HCT116 (cell line): ENCODE measurements around the gene CHRNB1. TPM values are rescaled to one million over a fixed set of nuclear protein-coding genes. Genes with fewer than 3 reads are reported as not detected.
A peak's percentile ranks its signal among the peaks of the same experiment; 100 is the strongest.

Experiments used
- ATAC-seq: fragments of 200-7000 bp; cut with Tn5 transposase; 2 replicates; pipeline ENCODE4 v1.9.1; 2020; ENCODE audit warnings: mild to moderate bottlenecking, moderate library complexity
- BruUV-seq: library from RNA; stranded (reverse); fragments of 400-500 nt; replicated peaks from 2 replicates; lab custom pipeline; 2021; lab: Mats Ljungman, UMichigan
- CTCF ChIA-PET: fragments of 300-600 bp; sonication (Branson Sonifier 250); formaldehyde crosslinking; loops from one replicate; lab custom pipeline; 2021; ENCODE audit warnings: antibody characterized with exemption; lab: Charles Lee
- POLR2A ChIA-PET: fragments of 300-600, 350-600 bp; sonication (Branson Sonifier 250); formaldehyde crosslinking; loops from one replicate; lab custom pipeline; 2021; ENCODE audit warnings: antibody characterized with exemption; lab: Charles Lee
- RAD21 ChIA-PET, 2 experiments: fragments of 300-600 bp; sonication (Branson Sonifier 250); formaldehyde crosslinking; loops; one replicate each; lab custom pipeline; 2023; ENCODE audit warnings: low total read pairs in 2 of 2; ENCODE audit not compliant: uncharacterized antibody in 2 of 2, unreplicated experiment in 2 of 2, low non-redundant PET in 1 of 2; lab: Charles Lee
- DNase-seq: peaks from one replicate; pipeline ENCODE4 v3.0.0-alpha.2; 2010; ENCODE audit warnings: low read depth, low spot score
- H2AFZ ChIP-seq: fragments of 200-600 bp; shearing (Covaris generic), sonication (generic); 2 replicates; pipeline ENCODE4 v1.6.1; 2017; ENCODE audit warnings: low read depth, mixed run types, mixed read lengths, antibody characterized with exemption, low read length; ENCODE audit not compliant: poor library complexity, severe bottlenecking
- H3K27ac ChIP-seq: 2 replicates; pipeline ENCODE4 v1.5.1; 2012; ENCODE audit warnings: low read depth, low read length
- H3K27me3 ChIP-seq: fragments of 200-600 bp; sonication (generic); 2 replicates; pipeline ENCODE4 v1.6.1; 2016; ENCODE audit warnings: mixed run types, low read length, mixed read lengths; ENCODE audit not compliant: insufficient read depth
- H3K36me3 ChIP-seq, 2 experiments: fragments of 200-500 bp in 1 of 2; fragments of 200-600 bp in 1 of 2; sonication (Bioruptor generic) in 1 of 2; sonication (generic) in 1 of 2; 2 replicates each; pipeline versions ENCODE4 v1.5.1 to v1.6.1; 2014 to 2016; ENCODE audit warnings: low read length in 2 of 2, inconsistent platforms in 1 of 2, mixed read lengths in 1 of 2, mixed run types in 1 of 2; ENCODE audit not compliant: insufficient read depth in 2 of 2, control insufficient read depth in 1 of 2
- H3K4me1 ChIP-seq, 2 experiments: fragments of 200-600 bp in 1 of 2; sonication (generic) in 1 of 2; 2 replicates each; pipeline versions ENCODE4 v1.5.1 to v1.6.1; 2012 to 2017; ENCODE audit warnings: low read length in 2 of 2, inconsistent platforms in 1 of 2, mild to moderate bottlenecking in 1 of 2, mixed read lengths in 1 of 2, mixed run types in 1 of 2, moderate library complexity in 1 of 2; ENCODE audit not compliant: insufficient read depth in 2 of 2, control insufficient read depth in 1 of 2
- H3K4me2 ChIP-seq: fragments of 200-600 bp; sonication (generic); 2 replicates; pipeline ENCODE4 v1.6.1; 2017; ENCODE audit warnings: mixed run types, low read length, mixed read lengths
- H3K4me3 ChIP-seq, 2 experiments: fragments of 200-600 bp in 1 of 2; sonication (generic) in 1 of 2; replicated peaks in 1 of 2; 2 replicates each; pipeline ENCODE4 v1.5.1; 2011 to 2016; ENCODE audit warnings: low read length in 2 of 2, control low read depth in 1 of 2, low read depth in 1 of 2, mild to moderate bottlenecking in 1 of 2, mixed read lengths in 1 of 2, mixed run types in 1 of 2
- H3K79me2 ChIP-seq: fragments of 200-600 bp; sonication (generic); 2 replicates; pipeline ENCODE4 v1.6.1; 2017; ENCODE audit warnings: mild to moderate bottlenecking, mixed run types, low read length, moderate library complexity, mixed read lengths; ENCODE audit not compliant: insufficient read depth
- H3K9ac ChIP-seq: fragments of 200-600 bp; sonication (generic); 2 replicates; pipeline ENCODE4 v1.6.1; 2016; ENCODE audit warnings: low read length, mixed read lengths
- H3K9me2 ChIP-seq: fragments of 200-600 bp; sonication (generic), shearing (Covaris generic); 2 replicates; pipeline ENCODE4 v1.6.1; 2017; ENCODE audit warnings: mixed run types, mild to moderate bottlenecking, moderate library complexity; ENCODE audit not compliant: insufficient read depth
- H3K9me3 ChIP-seq, 2 experiments: fragments of 200-500 bp in 1 of 2; fragments of 200-600 bp in 1 of 2; sonication (Bioruptor generic) in 1 of 2; sonication (generic) in 1 of 2; 2 replicates each; pipeline ENCODE4 v1.6.1; 2014 to 2017; ENCODE audit warnings: low read length in 2 of 2, mixed read lengths in 2 of 2, inconsistent platforms in 1 of 2, low read depth in 1 of 2, mild to moderate bottlenecking in 1 of 2, mixed run types in 1 of 2, moderate library complexity in 1 of 2; ENCODE audit not compliant: control insufficient read depth in 1 of 2, insufficient read depth in 1 of 2
- H4K20me1 ChIP-seq: fragments of 200-600 bp; sonication (generic), shearing (Covaris generic); 2 replicates; pipeline ENCODE4 v1.6.1; 2017; ENCODE audit warnings: mixed run types, mild to moderate bottlenecking, moderate library complexity; ENCODE audit not compliant: insufficient read depth
- ATF3 ChIP-seq: IDR thresholded peaks from 2 replicates; pipeline ENCODE4 v1.6.1; 2012
- CBX3 ChIP-seq: IDR thresholded peaks from 2 replicates; pipeline ENCODE4 v1.6.1; 2012; ENCODE audit warnings: low read depth
- CTCF ChIP-seq, 3 experiments: fragments of 200-600 bp in 1 of 3; sonication (generic) in 1 of 3; IDR thresholded peaks in 2 of 3; conservative IDR thresholded peaks in 1 of 3; 2 replicates each; pipeline ENCODE4 v1.5.1; 2012 to 2017; ENCODE audit warnings: low read depth in 2 of 3, low read length in 2 of 3, antibody characterized with exemption in 1 of 3, borderline replicate concordance in 1 of 3, control low read depth in 1 of 3, mild to moderate bottlenecking in 1 of 3, mixed read lengths in 1 of 3, mixed run types in 1 of 3, moderate library complexity in 1 of 3; ENCODE audit not compliant: insufficient read depth in 1 of 3
- EGR1 ChIP-seq: IDR thresholded peaks from 2 replicates; pipeline ENCODE4 v1.6.1; 2012; ENCODE audit warnings: low read depth
- ELF1 ChIP-seq: IDR thresholded peaks from 2 replicates; pipeline ENCODE4 v1.6.1; 2012; ENCODE audit warnings: low read depth, borderline replicate concordance
- MAX ChIP-seq: IDR thresholded peaks from 2 replicates; pipeline ENCODE4 v1.6.1; 2012
- RAD21 ChIP-seq: IDR thresholded peaks from 2 replicates; pipeline ENCODE4 v1.6.1; 2012; ENCODE audit warnings: low read depth, mild to moderate bottlenecking
- REST ChIP-seq: IDR thresholded peaks from 2 replicates; pipeline ENCODE4 v1.6.1; 2012; ENCODE audit warnings: low read depth
- SIN3A ChIP-seq: IDR thresholded peaks from 2 replicates; pipeline ENCODE4 v1.6.1; 2012; ENCODE audit warnings: low read depth
- SP1 ChIP-seq: IDR thresholded peaks from 2 replicates; pipeline ENCODE4 v1.6.1; 2012; ENCODE audit warnings: low read depth
- SRF ChIP-seq: IDR thresholded peaks from 2 replicates; pipeline ENCODE4 v1.6.1; 2012; ENCODE audit warnings: low read depth
- ZFX ChIP-seq: fragments of 450-650 bp; IDR thresholded peaks from 2 replicates; pipeline ENCODE4 v1.6.1; 2017
- ZNF274 ChIP-seq: fragments of 200-500 bp; sonication (Bioruptor generic); IDR thresholded peaks from 2 replicates; pipeline ENCODE4 v1.6.1; 2014; ENCODE audit warnings: mild to moderate bottlenecking, low read depth, low read length, inconsistent platforms
- intact Hi-C: fragments of 100-400 bp; cut with micrococcal nuclease; formaldehyde crosslinking; loops from 2 replicates; pipeline ENCODE4 v1.10.0; 2022
- total RNA-seq: library from RNA; stranded (reverse); gene quantifications from one replicate; pipeline ENCODE4 v1.2.1, GENCODE V29; 2021; ENCODE audit not compliant: unreplicated experiment

Gene CHRNB1
- total RNA-seq, 1 experiment from 2014 or later: 10.4 TPM

- no peak for TF ChIP-seq ZNF274
- no peak for TF ChIP-seq REST
- no peak for TF ChIP-seq ELF1
- TF ChIP-seq SIN3A: no peak
- TF ChIP-seq SRF: no peak
- TF ChIP-seq SP1: no peak
- TF ChIP-seq ZFX: no peak
- TF ChIP-seq ATF3: no peak
- no peak for TF ChIP-seq EGR1
- TF ChIP-seq MAX: no peak
- no peak for TF ChIP-seq CBX3
- peak; percentile 19 to 51 (median 41); a peak in 3 of 6 replicates for TF ChIP-seq CTCF (IDR thresholded peaks at IDR 0.05 in 2 of 3, conservative IDR thresholded peaks at IDR 0.05 in 1 of 3; ENCODE audit: borderline replicate concordance in 1 of 3, insufficient read depth in 1 of 3, low read depth in 2 of 3, low read length in 2 of 3)
- TF ChIP-seq RAD21: peak; percentile 52
- Histone ChIP-seq H3K9me3 (no peaks in the 10 kb centered on the region), H4K20me1 (0 out of 2 replicates have a peak, but pooled peaks cover 3% of the 10 kb centered on the region), H3K9ac (no peak overlapping the region), H3K4me2 (no peak overlapping the region), H3K27me3 (no peaks in the 10 kb centered on the region), H3K27ac (no peak overlapping the region), H3K9me2 (no peaks in the 10 kb centered on the region), H3K36me3 (peaks cover 73 to 77% of the 10 kb centered on the region in 2 experiments), H2AFZ (no peak overlapping the region), H3K79me2 (peaks cover 59% of the 10 kb centered on the region; the same call in 1 of the 2 replicates), H3K4me3 (no peak overlapping the region), H3K4me1 (no peaks in the 10 kb centered on the region)
- ChIA-PET POLR2A (no interaction called here), RAD21 (no interaction called here), CTCF (interaction anchor here (0.7 to 1.9 kb wide), 3 partner anchors 10 to 147 kb away, joined by 3 to 4 read pairs (median 3); no protein-coding TSS in a partner anchor)
- intact Hi-C loops: no loop called here
- BruUV-seq: TSS peak; percentile 3
- DNase-seq: no peak
- peak; percentile 59 for ATAC-seq
These were observed 58.1 kb downstream of the CHRNB1 start for GRCh38 chr17:7502987-7503386.
